Endodermal cell (in vitro differentiated cells): ENCODE measurements around the gene GPC6. TPM values are rescaled to one million over a fixed set of nuclear protein-coding genes. Genes with fewer than 3 reads are reported as not detected.

Experiments
- DNase-seq: peaks from one replicate; pipeline ENCODE4 v3.0.0-alpha.2; 2017
- H3K27ac ChIP-seq: 2 replicates; pipeline ENCODE4 v1.5.1; 2013; ENCODE audit warnings: mild to moderate bottlenecking, low read depth, low read length, moderate library complexity
- H3K27me3 ChIP-seq: 2 replicates; pipeline ENCODE4 v1.6.1; 2013; ENCODE audit warnings: mild to moderate bottlenecking, low read length, moderate library complexity; ENCODE audit not compliant: insufficient read depth, control insufficient read depth, poor library complexity, severe bottlenecking
- H3K36me3 ChIP-seq: 2 replicates; pipeline ENCODE4 v1.7.0; 2013; ENCODE audit warnings: mild to moderate bottlenecking, low read length, moderate library complexity; ENCODE audit not compliant: control insufficient read depth, insufficient read depth
- H3K4me1 ChIP-seq: one replicate; pipeline ENCODE4 v1.7.0; 2013; ENCODE audit warnings: low read length; ENCODE audit not compliant: control insufficient read depth, insufficient read depth
- H3K4me3 ChIP-seq: 2 replicates; pipeline ENCODE4 v1.5.1; 2013; ENCODE audit warnings: mild to moderate bottlenecking, low read length, moderate library complexity
- H3K9ac ChIP-seq: 2 replicates; pipeline ENCODE4 v1.6.1; 2013; ENCODE audit warnings: mild to moderate bottlenecking, low read length, moderate library complexity; ENCODE audit not compliant: poor library complexity, severe bottlenecking; ENCODE audit errors: extremely low read depth
- H3K9me3 ChIP-seq: 2 replicates; pipeline ENCODE4 v1.6.1; 2013; ENCODE audit warnings: mild to moderate bottlenecking, low read length, moderate library complexity; ENCODE audit not compliant: control insufficient read depth
- H3K27ac Mint-ChIP-seq: 2 replicates; pipeline ENCODE4 v1.8.0; 2020; ENCODE audit warnings: mixed read lengths
- H3K27me3 Mint-ChIP-seq: 2 replicates; pipeline ENCODE4 v1.8.0; 2021; ENCODE audit warnings: mild to moderate bottlenecking, mixed read lengths; ENCODE audit not compliant: insufficient read depth
- H3K36me3 Mint-ChIP-seq: 2 replicates; pipeline ENCODE4 v1.8.0; 2020; ENCODE audit warnings: low read depth, mixed read lengths
- H3K4me1 Mint-ChIP-seq: 2 replicates; pipeline ENCODE4 v1.8.0; 2020; ENCODE audit warnings: mixed read lengths
- H3K4me3 Mint-ChIP-seq: 2 replicates; pipeline ENCODE4 v1.8.0; 2020; ENCODE audit warnings: mild to moderate bottlenecking, moderate library complexity, mixed read lengths
- H3K9me3 Mint-ChIP-seq: 2 replicates; pipeline ENCODE4 v1.8.0; 2020; ENCODE audit warnings: mild to moderate bottlenecking, mixed read lengths
- WGBS, 2 experiments: methylation state at CpG; one replicate each; pipeline versions ENCODE4 v1.1.5 to v1.1.7; 2013; ENCODE audit warnings: missing lambda C conversion rate in 2 of 2, mixed read lengths in 1 of 2; ENCODE audit not compliant: insufficient coverage in 1 of 2, insufficient read length in 1 of 2; 5-methylcytosine and 5-hydroxymethylcytosine counted together
- total RNA-seq, 2 donors: library from RNA; stranded (reverse); fragmentation: NEBNext Ultra II Directional in 1 of 2; extraction: Animal tissue kit (Norgen Biotek cat#: 25700) in 1 of 2; gene quantifications; 2 replicates in 1 of 2; 3 replicates in 1 of 2; pipeline ENCODE4 v1.2.1, GENCODE V29; 2021
- TF ChIP-seq, protein P1 (sequence below): fragments of 200-600 bp; sonication (generic); conservative IDR thresholded peaks from 2 replicates; pipeline ENCODE4 v1.5.0; 2021; ENCODE audit warnings: antibody characterized with exemption, mild to moderate bottlenecking

The GPC6 gene
- total RNA-seq, 2 donors from 2014 or later, result 69.6 to 80.4 TPM

DNA sequence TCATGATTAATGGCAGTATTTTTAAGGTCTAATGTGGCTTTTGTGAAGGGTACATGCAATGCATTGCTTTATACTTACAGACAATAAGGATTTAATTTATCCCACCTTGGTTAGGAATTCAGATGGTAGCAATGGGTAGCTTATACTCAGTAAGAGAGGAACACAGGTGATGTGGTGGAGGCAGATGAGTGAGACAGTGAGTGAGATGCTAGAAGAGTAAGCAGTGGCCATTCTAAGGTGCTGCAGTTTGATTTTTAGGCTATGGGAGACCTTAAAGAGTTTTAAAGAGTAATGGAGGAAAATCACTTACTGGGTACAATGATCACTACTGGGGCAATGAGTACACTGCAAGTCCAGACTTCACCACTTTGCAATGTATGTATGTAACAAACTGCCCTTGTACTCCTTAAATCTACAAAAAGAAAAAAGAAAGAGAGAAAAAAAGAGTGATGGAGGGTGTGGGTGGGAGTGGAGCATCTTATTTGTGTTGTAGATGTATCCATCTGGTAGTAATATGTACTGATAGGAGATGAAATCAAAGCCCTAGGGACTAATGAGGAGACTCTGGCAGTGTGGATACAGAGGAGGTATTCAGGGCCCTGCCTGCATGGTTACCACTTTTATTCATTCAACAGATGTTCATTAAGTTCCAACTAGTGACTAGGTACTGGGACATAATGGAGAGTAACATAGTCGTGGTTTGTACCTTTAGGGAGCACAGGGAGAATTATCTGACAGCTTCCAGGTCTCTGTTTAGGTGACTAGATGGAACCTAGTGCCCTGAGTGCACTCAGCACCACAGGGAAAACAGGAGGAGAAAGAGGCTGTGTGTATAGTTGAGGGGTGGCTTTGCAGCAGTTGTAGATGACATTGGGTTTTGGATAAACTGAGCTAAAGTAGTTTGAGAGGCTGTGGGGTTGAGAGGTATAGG is 99.0 kb downstream of the GPC6 start:
- Histone ChIP-seq H3K36me3 (peaks cover 5% of the 10 kb centered on the region), H3K27ac (no peak overlapping the region), H3K4me1 (peaks cover 3% of the 10 kb centered on the region), H3K27me3 (no peaks in the 10 kb centered on the region), H3K9ac (no peak overlapping the region), H3K9me3 (no peaks in the 10 kb centered on the region), H3K4me3 (no peak overlapping the region)
- H3K36me3 Mint-ChIP-seq, result peaks cover 2% of the 10 kb centered on the region
- no peaks in the 10 kb centered on the region for H3K9me3 Mint-ChIP-seq
- 86 to 88% methylated on average over 1 of the region's 1 CpG for WGBS, 2 experiments
- peaks cover 30% of the 10 kb centered on the region for H3K4me1 Mint-ChIP-seq
- no peaks in the 10 kb centered on the region for H3K27me3 Mint-ChIP-seq
- no peak overlapping the region for H3K27ac Mint-ChIP-seq
- DNase-seq, result no peak
- TF ChIP-seq, protein P1, sequence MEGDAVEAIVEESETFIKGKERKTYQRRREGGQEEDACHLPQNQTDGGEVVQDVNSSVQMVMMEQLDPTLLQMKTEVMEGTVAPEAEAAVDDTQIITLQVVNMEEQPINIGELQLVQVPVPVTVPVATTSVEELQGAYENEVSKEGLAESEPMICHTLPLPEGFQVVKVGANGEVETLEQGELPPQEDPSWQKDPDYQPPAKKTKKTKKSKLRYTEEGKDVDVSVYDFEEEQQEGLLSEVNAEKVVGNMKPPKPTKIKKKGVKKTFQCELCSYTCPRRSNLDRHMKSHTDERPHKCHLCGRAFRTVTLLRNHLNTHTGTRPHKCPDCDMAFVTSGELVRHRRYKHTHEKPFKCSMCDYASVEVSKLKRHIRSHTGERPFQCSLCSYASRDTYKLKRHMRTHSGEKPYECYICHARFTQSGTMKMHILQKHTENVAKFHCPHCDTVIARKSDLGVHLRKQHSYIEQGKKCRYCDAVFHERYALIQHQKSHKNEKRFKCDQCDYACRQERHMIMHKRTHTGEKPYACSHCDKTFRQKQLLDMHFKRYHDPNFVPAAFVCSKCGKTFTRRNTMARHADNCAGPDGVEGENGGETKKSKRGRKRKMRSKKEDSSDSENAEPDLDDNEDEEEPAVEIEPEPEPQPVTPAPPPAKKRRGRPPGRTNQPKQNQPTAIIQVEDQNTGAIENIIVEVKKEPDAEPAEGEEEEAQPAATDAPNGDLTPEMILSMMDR, result no peak
- H3K4me3 Mint-ChIP-seq, result no peak overlapping the region

DNA sequence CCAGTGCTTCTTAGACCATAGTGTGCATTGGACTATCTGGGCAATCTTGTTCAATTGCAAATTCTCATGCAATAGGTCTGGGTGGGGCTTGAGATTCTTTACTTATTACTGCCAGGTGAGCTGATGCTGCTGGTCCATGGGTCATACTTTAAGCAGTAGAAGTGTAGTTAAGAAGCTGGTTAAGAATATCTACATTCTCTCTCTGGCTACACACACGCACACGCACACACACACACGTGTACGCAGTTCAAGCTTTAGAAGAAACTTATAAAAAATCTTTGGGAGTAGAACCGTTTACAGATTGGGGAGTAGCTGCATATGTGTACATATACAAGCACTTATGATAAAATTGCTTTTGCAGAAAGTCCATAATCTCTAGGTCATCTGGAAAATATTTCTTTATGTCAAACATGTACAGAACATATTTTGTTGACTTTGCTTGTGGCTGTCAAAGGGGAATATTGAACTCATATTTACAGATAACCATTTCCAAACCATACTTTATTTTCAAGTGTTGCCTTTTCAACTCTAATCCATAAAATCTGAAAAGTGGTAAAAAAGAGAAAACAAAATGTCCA is 99.7 kb downstream of the GPC6 start:
- DNase-seq, result no peak
- H3K4me1 Mint-ChIP-seq, result peaks cover 32% of the 10 kb centered on the region
- Histone ChIP-seq H3K27me3 (no peaks in the 10 kb centered on the region), H3K9me3 (no peaks in the 10 kb centered on the region), H3K4me3 (no peak overlapping the region), H3K27ac (no peak overlapping the region), H3K4me1 (peaks cover 3% of the 10 kb centered on the region), H3K36me3 (peaks cover 5% of the 10 kb centered on the region), H3K9ac (no peak overlapping the region)
- H3K36me3 Mint-ChIP-seq, result peaks cover 2% of the 10 kb centered on the region
- H3K27me3 Mint-ChIP-seq, result no peaks in the 10 kb centered on the region
- no peak overlapping the region for H3K4me3 Mint-ChIP-seq
- no peak overlapping the region for H3K27ac Mint-ChIP-seq
- WGBS, 2 experiments, result 91% methylated on average over 5 of the region's 5 CpGs; no CpG with 5 or more reads in 1 of the 2 experiments
- TF ChIP-seq, protein P1, result no peak
- H3K9me3 Mint-ChIP-seq, result no peaks in the 10 kb centered on the region

DNA sequence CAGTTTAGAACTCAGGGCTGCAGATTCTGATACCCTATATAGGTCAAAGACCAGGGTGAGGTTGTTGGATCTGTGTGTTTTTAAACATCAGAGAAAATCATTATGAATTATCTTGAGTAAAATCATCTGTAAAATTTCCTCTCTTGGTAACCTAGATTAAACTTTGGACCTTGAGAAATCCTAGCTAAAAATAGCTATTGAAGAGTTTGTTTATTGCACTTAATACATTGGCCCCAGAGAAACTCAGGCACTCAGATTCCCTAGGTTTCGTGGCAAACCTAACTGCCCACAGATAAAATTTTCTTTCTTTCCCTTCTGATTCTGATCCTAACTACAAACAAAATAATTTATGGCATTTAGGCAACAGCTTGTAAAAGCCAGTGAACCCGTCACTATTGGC is 102.3 kb downstream of the GPC6 start:
- H3K27ac ChIP-seq, result no peak overlapping the region
- H3K4me1 ChIP-seq, result peaks cover 3% of the 10 kb centered on the region
- 89% methylated on average over 1 of the region's 2 CpGs; no CpG with 5 or more reads in 1 of the 2 experiments for WGBS, 2 experiments
- DNase-seq, result no peak
- peaks cover 9% of the 10 kb centered on the region for H3K36me3 Mint-ChIP-seq
- H3K4me3 Mint-ChIP-seq, result no peak overlapping the region
- no peak overlapping the region for H3K27ac Mint-ChIP-seq
- no peaks in the 10 kb centered on the region for H3K9me3 Mint-ChIP-seq
- H3K27me3 ChIP-seq, result no peaks in the 10 kb centered on the region
- H3K4me1 Mint-ChIP-seq, result peaks cover 41% of the 10 kb centered on the region
- TF ChIP-seq, protein P1, result no peak
- H3K36me3 ChIP-seq, result peaks cover 9% of the 10 kb centered on the region
- H3K9me3 ChIP-seq, result no peaks in the 10 kb centered on the region
- no peak overlapping the region for H3K9ac ChIP-seq
- no peak overlapping the region for H3K4me3 ChIP-seq
- no peaks in the 10 kb centered on the region for H3K27me3 Mint-ChIP-seq
